Measurements from ENCODE around the gene PFN3.

PFN3 gene, protein sequence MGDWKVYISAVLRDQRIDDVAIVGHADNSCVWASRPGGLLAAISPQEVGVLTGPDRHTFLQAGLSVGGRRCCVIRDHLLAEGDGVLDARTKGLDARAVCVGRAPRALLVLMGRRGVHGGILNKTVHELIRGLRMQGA

GRCh38 chr5:177399997-177400868 is at the start of gene PFN3:
Gene PFN3, minus strand, starts transcription at chr5:177400661. Its CDS starts 85 bp downstream, at chr5:177400576.
- no peak for DNase-seq (ENCODE audit: low spot score)

GRCh38 chr5:177449140-177450061 is 48.9 kb upstream of the PFN3 start:
- DNase-seq (ENCODE audit: low spot score), result no peak

GRCh38 chr5:177448244-177448950 is 47.9 kb upstream of the PFN3 start:
- DNase-seq (ENCODE audit: low spot score), result no peak

DNA sequence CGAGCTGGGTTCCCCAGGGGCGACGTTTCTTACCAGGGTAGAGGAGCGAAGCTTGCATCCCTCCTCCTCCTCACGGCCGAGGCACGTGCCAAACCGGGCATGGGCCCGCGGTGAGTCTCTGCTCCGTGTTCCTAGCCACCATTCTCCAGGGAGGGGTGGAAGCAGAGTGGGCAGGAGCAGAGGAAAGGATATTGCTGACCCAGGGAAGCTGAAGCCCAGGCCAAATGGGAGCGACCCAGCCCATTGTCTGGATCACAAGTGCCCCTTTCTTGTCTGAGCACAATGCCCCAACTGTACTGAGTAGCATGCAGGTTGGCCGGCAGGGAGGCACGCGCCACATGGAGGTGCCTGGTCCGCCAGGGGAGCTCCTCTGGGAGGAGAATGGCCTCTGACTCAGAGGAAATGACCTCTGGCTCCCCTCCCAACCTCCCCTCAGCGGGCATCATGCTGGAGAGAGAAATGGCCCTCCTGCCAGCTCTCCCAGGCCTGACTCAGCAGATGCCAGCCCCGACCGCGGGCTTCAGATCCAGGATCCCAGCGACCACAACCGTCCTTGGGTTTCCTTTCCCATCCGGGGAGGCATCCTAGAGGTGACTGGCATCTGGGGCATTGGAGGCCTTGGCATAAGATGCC is 47.3 kb upstream of the PFN3 start:
- peak; percentile 98 for DNase-seq (ENCODE audit: low spot score)

DNA sequence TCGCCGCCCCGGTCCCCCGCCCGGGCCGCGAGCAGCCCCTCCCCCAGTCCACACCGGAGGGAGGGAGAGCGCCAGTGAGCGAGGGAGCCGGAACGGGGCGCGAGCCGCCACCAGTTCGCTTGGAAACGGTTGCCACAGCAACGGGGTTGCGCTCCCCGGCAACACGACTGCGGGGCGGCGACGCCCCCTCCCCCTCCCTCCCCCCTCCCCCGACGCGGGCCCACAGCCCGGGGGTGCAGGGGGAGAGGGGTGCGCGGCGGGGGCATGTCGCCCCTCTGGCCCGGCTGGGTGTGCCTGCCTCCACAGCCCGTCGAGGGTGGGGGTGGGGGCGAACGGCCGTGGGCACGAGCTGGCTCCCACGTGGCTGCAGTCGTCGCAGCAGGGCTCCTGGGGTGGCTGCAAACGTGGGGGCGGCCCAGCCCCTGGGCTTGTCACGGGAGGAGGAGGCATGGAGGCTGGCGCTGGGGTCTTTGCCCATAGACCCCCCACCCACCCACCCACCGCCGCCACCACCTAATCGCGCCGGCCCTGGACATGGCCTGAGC is 46.7 kb upstream of the PFN3 start:
- peak; percentile 63 for DNase-seq (ENCODE audit: low spot score)

DNA sequence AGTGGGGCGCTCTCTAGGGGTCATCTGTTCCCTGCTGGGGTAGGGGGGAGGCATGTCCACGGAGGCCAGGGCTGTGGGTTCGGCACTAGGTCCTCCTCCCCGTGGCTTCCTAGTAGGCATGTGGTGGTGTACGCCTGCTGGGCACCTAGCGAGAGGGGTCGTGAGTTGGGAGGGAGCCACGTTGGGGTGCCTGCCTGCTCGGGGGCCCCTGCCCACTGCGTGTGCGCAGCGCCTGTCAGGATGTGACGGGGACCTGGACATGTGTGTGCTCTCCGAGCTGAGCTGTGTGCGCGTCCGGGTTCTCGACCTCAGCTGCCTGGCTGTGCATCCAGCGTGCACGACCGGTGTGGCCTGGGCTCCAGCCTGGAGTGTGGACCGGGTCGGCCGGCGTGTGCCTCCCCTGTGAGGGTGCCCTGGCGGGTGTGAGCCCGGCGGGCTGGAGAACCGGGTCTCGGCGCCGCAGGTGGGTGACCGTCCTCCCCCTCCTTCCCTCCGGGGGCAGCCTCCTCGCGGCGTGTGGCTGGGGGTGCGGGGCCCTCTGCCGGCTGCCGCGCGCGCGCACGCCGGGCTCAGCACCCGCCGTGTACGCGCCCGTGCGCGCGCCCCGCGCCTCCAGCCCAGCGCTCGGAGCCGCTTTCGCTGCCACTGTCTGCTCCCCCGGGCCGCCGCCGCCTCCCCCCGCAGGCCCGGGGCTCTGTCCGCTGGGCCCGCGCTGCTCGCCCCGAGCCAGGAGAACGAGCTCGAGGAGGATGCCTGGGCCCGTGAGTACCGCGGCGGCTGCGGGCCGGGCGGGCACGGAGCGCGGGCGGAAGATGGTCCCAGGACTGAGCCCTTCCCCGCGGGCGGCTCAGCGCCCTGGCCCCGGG is 46.0 kb upstream of the PFN3 start, which contains the start of gene PRR7:
Gene PRR7 (plus strand): TSS at position 615 of the 866 bp plus-strand sequence. CDS start 8,254 bp downstream, outside the sequence.
- peak; percentile 75 for DNase-seq (ENCODE audit: low spot score)

DNA sequence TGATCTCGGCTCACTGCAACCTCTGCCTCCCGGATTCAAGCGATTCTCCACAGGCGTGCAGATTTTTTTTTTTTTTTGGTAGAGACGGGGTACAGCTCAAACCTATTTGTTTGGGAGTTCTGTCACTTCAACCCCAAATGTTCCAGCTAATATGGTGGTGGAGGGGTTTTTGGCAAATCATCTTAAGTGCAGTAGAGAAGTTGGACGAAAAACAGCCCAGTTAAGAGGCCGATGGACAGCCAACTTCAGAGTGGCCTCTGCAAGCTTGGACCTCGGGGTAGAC is 45.4 kb upstream of the PFN3 start:
- no peak for DNase-seq (ENCODE audit: low spot score)

DNA sequence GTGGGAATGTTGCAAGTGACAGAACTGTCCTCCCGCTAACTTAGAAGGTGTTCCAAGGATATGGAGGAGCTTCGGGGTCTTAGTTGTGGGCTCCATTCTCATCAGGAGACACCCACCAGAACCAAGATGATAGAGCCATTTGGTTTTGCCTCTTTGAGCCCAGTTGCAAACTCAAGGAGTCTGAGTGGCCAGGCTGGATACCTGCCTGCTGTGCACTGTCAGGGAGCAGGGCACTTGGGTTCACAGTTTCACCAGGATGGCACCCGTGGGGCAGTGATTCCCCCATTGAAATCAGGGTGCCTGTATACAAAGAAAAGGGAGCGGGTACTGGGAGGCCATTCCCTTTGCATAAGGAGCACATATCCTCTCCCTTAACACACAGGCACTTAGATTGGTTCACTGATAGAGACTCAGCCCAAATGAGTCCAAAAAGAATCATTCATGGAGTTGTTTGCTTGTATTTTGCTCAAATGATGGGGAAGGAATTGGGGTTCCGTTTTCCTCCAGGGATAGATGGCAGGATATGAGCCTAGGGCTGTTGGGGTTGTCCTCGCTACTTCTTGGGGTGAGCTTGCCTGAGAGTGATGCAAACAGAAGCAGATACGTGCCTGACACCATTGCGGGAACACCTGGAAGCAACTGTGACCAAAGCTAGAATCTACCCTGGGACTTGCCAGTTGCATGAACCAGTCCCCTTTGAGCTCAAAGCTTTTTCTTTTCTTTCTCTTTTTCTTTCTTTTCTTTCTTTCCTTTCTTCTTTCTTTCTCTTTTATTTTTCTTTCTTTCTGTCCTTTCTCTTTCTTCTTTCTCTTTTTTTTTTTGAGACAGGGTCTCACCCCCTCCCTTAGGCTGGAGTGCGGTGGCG is 44.8 kb upstream of the PFN3 start:
- DNase-seq (ENCODE audit: low spot score), result no peak

GRCh38 chr5:177444106-177445051 is 43.9 kb upstream of the PFN3 start:
- no peak for DNase-seq (ENCODE audit: low spot score)

DNA sequence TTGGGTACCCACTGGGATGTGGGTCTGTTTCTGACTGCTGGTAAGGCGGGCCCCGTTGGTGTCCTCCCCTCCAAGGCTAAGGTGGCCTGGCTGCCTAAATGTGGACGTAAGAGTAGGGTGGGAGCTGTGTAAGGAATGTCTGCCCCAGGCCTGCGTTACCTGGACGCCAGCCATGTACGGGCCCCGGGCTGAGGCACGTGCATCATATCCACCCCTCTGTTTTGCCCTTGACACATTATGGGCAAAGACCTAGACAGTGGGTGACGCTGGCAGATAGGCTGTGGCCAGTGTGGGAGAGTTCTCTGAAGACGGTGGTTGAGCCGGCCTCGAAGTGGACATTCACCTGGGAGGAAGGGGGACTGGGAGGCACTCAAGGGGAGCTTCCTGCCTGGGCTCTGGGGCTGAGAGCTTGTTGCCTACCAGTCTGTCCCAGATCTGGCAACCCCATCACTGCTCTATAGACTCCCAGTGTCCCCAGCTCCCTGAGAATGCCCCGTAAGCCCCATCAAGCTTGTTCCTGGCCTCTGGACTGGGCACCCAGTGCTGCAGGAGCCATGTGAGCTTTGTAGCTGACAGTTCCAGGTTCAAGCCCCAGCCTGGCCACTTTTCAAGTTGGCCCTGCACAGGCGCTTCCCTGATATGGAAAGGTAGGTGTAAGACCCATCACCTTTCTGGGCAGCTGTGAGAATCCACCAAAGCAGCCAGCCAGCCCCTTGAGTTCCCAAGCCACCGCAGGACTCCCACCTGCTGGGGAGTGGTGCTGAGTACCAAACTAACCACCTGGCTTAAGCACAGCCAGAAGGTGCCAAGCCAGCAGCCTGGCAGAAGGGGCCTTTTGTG is 42.9 kb upstream of the PFN3 start:
- no peak for DNase-seq (ENCODE audit: low spot score)

DNA sequence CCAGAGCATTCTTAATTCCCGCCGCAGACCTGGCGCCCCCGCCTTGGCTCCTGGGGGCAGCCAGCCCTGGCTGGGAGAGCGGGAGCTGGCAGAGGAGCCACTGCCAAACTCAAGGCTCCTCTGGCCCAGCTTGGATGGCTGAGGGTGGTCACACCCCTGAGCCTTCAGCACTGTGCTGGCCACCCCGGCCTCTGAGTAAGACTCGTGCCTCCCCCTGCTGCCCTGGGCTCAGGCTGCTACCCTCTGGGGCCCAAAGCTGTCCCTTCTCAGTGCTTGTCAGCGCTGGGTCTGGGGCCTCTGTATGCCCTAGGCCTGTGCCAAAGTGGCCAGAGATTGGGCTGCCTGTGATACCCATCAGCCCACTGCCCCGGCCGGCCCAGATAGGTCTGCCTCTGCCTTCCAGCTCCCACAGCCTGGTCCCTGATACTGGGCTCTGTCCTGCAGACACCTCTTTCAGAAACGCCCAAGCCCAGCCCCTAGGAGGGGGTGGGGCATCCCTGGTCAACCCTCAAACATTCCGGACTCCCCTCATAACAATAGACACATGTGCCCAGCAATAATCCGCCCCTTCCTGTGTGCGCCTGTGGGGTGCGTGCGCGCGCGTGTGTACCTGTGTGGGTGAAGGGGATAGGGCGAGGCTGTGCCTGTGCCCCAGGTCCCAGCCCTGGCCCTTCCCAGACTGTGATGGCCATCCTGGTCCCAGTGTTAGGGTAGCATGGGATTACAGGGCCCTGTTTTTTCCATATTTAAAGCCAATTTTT is 41.8 kb upstream of the PFN3 start:
- no peak for DNase-seq (ENCODE audit: low spot score)

GRCh38 chr5:177440990-177441780 is 40.7 kb upstream of the PFN3 start:
- DNase-seq (ENCODE audit: low spot score), result no peak

- DNase-seq (ENCODE audit: low spot score), result no peak
Measured at GRCh38 chr5:177440211-177440989, 39.9 kb upstream of the PFN3 start.

DNA sequence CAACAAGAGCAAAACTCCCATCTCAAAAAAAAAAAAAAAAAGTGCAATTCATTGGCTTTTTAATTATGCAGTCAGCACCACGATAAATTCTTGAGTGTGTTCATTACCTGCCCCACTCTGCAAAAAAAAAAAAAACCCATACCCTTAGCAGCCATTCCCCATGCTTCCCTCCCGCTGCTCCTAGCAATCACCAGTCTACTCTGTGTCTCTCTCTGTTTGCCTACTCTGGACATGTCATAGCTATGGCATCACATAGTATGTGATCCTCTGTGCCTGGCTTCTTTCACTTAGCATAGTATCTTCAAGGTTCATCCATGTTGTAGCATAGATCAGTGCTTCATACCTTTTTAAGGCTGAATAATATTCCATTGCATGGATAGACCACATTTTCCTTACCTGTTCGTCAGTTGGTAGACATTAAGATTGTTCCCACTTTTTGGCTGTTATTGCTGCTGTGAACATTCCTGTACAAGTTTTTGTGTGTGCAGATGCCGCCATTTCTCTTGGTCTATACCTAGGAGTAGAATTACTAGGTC is 39.1 kb upstream of the PFN3 start:
- no peak for DNase-seq (ENCODE audit: low spot score)

Data from kidney tubule cell (primary cell).